Stomach smooth muscle (tissue), 2 donors: ENCODE measurements around the gene SMC1B.

Experiments used
- H3K27ac ChIP-seq: one replicate; pipeline ENCODE4 v1.7.0; 2013; ENCODE audit warnings: mild to moderate bottlenecking, low read length, inconsistent platforms
- H3K27me3 ChIP-seq, 2 donors: one replicate each; pipeline ENCODE4 v1.7.0; 2013; ENCODE audit warnings: low read length in 2 of 2; ENCODE audit not compliant: insufficient read depth in 2 of 2, control insufficient read depth in 1 of 2
- H3K36me3 ChIP-seq, 2 donors: one replicate each; pipeline ENCODE4 v1.7.0; 2013; ENCODE audit warnings: low read length in 2 of 2; ENCODE audit not compliant: control insufficient read depth in 2 of 2, insufficient read depth in 2 of 2
- H3K4me1 ChIP-seq: one replicate; pipeline ENCODE4 v1.7.0; 2013; ENCODE audit warnings: low read length; ENCODE audit not compliant: control insufficient read depth, insufficient read depth
- H3K4me3 ChIP-seq, 2 donors: one replicate each; pipeline ENCODE4 v1.7.0; 2013; ENCODE audit warnings: low read length in 2 of 2
- H3K9ac ChIP-seq, 2 donors: one replicate each; pipeline ENCODE4 v1.7.0; 2013; ENCODE audit warnings: low read length in 2 of 2, mild to moderate bottlenecking in 1 of 2
- H3K9me3 ChIP-seq, 2 donors: one replicate each; pipeline ENCODE4 v1.7.0; 2013; ENCODE audit warnings: low read length in 2 of 2; ENCODE audit not compliant: control insufficient read depth in 2 of 2
- donor health status: healthy.
- donor health status: Pancreatic carcinoma.

The SMC1B gene

DNA sequence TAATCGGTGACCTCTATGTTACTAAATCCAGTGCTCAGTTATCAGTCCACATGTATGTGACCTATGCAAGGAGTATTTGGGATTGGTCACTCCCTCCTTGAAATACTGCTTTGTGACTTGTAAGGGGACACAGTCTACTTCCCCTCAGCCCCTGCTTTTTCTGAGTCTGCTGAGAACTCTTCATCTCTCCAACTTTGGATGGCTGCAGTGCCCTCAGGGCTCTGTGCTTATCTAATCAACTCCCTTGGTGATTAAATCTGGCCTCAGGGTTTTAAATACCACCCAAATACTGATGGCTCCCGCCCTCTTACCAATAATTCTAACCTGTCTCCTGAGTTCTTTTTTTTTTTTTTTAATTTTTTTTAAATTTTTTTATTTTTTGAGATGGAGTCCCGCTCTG is 63.5 kb downstream of the SMC1B start:
- Histone ChIP-seq H3K27ac (no peak overlapping the region), H3K36me3 (peaks cover under 1 to 4% of the 10 kb centered on the region in 2 donors), H3K4me1 (no peaks in the 10 kb centered on the region), H3K9me3 (no peaks in the 10 kb centered on the region), H3K9ac (no peak overlapping the region), H3K4me3 (no peak overlapping the region), H3K27me3 (no peaks in the 10 kb centered on the region)

DNA sequence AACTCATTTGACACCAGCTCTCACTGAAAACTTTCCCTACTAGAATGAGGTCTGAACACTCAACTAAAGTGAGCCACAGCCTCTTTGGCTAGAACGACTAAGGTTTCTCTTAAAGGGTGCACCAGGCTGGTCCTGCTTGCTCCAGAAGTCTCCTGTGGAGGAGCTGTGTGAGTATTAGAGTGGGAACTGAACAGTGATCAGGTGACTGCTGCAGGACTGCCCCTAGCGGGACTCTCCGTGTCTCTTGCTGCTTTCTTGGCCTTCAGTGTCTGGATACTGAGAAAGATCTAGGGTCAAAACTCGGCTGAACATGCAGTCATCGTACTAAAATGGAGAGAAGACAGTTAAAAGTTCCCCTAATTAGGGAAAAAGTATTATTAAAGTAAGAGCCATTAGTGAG is 69.1 kb downstream of the SMC1B start:
- H3K4me1 ChIP-seq, result no peaks in the 10 kb centered on the region
- no peaks in the 10 kb centered on the region for H3K27me3 ChIP-seq
- peaks cover 15 to 30% of the 10 kb centered on the region in 2 donors for H3K36me3 ChIP-seq
- H3K9me3 ChIP-seq, result no peaks in the 10 kb centered on the region
- H3K9ac ChIP-seq, result no peak overlapping the region
- no peak overlapping the region for H3K27ac ChIP-seq
- H3K4me3 ChIP-seq, result no peak overlapping the region

DNA sequence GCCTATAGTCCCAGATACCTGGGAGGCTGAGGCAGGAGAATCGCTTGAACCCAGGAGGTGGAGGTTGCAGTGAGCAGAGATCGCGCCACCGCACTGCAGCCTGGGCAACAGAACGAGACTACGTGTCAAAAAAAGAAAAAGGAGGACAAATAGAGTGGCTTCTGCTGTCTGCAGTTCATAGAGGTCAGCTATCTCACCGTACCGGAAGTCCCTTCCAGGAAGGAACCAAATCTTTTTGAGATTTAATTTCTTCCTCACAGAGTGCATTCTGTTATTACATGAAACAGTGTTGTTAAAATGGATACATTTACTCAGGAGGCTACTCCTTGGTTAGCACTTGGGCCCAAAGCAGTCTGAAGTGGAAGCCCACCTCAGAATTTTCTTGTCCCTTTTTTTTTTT is 70.3 kb downstream of the SMC1B start:
- Histone ChIP-seq H3K27me3 (no peaks in the 10 kb centered on the region), H3K27ac (no peak overlapping the region), H3K36me3 (peaks cover 19 to 34% of the 10 kb centered on the region in 2 donors), H3K9me3 (no peaks in the 10 kb centered on the region), H3K9ac (no peak overlapping the region), H3K4me3 (no peak overlapping the region), H3K4me1 (no peaks in the 10 kb centered on the region)

DNA sequence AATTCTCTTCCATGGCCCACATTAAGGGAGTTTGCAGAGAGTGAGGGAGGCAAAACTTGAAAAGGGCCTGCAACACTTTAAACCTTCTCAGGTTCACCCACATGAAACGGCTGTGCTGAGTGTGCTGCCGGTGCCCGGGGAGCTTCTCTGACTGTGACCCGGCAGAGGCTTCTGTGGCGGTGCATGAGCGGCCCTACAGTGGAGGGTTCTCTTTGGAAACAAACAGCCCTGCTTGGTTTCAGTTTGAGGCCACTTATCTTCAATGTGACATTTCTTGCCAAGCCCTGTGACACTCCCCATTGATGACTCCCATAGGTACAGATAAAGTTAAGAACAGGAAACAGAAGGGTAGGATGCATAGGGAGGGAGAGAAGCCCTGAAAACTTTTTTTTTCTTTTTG is 71.9 kb downstream of the SMC1B start:
- peaks cover 19 to 33% of the 10 kb centered on the region in 2 donors for H3K36me3 ChIP-seq

DNA sequence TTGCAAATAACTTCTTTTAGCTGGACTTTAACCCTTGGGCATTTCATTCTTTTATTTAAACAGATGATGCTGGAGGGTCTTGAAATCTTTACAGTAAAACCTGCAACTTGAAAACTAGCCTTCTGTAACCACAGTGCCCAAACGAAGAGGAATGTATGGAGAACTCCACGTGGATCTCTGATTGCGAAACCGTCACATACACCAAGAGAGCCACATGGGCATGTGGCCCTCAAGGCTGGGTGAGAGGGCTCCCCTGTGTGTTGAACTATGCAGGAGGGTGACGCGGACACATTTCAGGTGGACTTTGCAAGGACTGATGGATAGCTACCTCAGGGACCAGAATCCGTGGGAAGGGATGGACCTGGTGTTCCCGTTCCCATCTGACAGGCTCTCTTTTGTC is 73.1 kb downstream of the SMC1B start:
- H3K9me3 ChIP-seq, result no peaks in the 10 kb centered on the region
- no peak overlapping the region for H3K27ac ChIP-seq
- H3K9ac ChIP-seq, result no peak overlapping the region
- H3K4me1 ChIP-seq, result peaks cover 19% of the 10 kb centered on the region
- no peaks in the 10 kb centered on the region for H3K27me3 ChIP-seq
- peaks cover 26 to 35% of the 10 kb centered on the region in 2 donors for H3K36me3 ChIP-seq
- no peak overlapping the region for H3K4me3 ChIP-seq

More for the DNA sequence above, 71.9 kb downstream of the SMC1B start:
- no peaks in the 10 kb centered on the region for H3K9me3 ChIP-seq
- no peak overlapping the region for H3K4me3 ChIP-seq
- no peak overlapping the region for H3K27ac ChIP-seq
- no peak overlapping the region for H3K9ac ChIP-seq
- no peaks in the 10 kb centered on the region for H3K27me3 ChIP-seq
- peaks cover 12% of the 10 kb centered on the region for H3K4me1 ChIP-seq

DNA sequence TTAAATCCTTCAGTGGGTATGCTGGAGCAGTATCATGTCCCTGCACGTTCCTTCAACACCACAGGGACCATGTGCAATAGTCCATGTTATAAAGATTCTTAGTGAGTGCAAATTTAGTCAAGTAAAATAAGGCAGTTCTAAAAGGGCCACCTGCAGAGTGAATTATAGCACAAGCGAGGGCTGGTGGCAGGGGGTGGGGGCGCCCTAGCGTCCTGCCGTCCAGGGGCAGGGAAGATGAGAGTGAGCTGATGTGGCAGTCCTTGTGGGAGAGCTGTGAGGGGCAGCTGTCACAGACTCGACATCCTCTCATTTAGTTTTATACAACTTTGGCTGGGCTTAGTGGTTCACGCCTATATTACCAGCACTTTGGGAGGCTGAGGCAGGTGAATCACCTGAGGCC is 74.6 kb downstream of the SMC1B start:
- peaks cover 31 to 44% of the 10 kb centered on the region in 2 donors for H3K36me3 ChIP-seq
- no peak overlapping the region for H3K4me3 ChIP-seq
- H3K27me3 ChIP-seq, result no peaks in the 10 kb centered on the region
- H3K9ac ChIP-seq, result no peak overlapping the region
- H3K4me1 ChIP-seq, result peaks cover 19% of the 10 kb centered on the region
- no peak overlapping the region for H3K27ac ChIP-seq
- no peaks in the 10 kb centered on the region for H3K9me3 ChIP-seq

DNA sequence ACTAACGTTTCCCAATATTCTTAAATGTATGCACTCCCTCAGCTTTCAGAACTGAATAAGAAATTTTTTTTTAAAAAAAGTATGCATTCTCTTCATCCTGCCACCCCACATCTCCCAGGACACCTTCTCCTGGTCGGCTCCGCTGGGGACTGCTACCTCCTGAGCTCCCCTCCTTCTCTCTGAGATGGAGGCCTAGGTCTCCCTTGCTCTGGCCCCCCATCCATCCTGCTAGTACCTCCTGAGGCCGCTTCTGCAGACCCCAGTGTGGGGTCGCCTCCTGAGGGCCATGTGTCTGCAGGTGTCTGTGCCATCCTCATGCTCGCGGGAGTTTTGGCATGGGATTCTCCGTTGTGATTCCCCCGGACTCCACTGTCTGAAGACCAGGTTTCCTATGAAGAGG is 75.9 kb downstream of the SMC1B start:
- Histone ChIP-seq H3K4me3 (no peak overlapping the region), H3K27me3 (no peaks in the 10 kb centered on the region), H3K9me3 (no peaks in the 10 kb centered on the region), H3K4me1 (peaks cover 19% of the 10 kb centered on the region), H3K9ac (no peak overlapping the region), H3K36me3 (peaks cover 31 to 44% of the 10 kb centered on the region in 2 donors), H3K27ac (peak overlapping the region; percentile 77)

DNA sequence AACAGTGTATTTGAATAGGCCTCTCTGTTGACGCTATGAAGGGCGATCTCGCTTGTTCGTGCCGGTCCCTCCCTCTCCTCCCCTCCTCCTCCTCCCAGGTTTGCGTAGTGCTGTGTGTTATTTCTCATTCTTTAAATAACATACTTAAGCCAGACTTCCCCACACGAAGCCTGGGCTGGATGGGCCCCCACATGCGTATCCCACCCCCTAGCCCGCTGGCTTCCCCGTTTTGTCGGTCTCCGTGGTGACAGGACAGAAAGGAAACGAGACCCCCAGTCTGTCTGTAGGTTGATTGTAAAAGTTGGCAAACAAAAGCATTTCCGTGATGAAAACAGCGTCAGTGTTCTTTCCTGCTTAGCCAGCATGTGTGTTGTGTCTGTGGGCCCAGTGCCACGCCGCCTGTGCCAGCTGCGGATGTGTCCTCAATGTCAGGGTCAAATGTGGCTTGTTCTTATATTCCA is 76.4 kb downstream of the SMC1B start:
- Histone ChIP-seq H3K27ac (peak overlapping the region; percentile 77), H3K9me3 (no peaks in the 10 kb centered on the region), H3K4me1 (peaks cover 19% of the 10 kb centered on the region), H3K9ac (peak overlapping the region; percentile 35 to 55), H3K4me3 (peak overlapping the region; percentile 0 to 61), H3K36me3 (peaks cover 31 to 45% of the 10 kb centered on the region in 2 donors), H3K27me3 (no peaks in the 10 kb centered on the region)

DNA sequence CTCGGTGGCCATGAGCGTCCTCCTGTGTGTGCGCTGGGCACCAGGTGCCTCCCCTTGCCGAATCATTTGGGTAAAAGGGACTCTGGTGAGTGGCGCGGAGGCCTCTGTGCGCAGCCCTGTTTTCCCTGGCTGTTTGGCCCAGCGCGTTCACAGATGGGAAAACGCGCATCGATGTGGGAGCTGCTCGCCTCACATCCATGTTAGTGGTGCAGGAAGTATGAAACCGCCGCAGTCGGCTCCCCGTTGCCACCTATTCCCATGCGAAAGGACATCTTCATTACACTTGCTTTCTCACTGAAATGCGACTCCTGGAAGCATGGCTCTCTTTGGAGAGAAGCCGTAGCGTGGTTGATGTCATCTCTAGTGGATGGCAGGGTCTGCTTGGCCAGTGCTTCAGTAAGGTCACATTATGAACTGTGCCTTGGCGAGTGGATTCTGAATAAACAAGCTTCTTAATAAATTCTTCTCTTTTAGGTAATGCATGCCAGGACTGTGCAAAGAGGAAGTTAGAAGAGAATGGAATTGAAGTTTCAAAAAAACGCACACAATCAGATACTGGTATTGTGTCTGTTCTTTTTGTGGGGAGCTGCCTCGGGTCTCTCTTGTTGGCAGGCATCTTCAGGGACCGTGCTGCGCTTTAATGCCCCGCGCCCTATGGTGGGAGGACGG is 77.4 kb downstream of the SMC1B start:
- peak overlapping the region; percentile 77 for H3K27ac ChIP-seq
- no peak overlapping the region for H3K9ac ChIP-seq
- no peak overlapping the region for H3K4me3 ChIP-seq
- no peaks in the 10 kb centered on the region for H3K27me3 ChIP-seq
- H3K9me3 ChIP-seq, result no peaks in the 10 kb centered on the region
- H3K36me3 ChIP-seq, result peaks cover 28 to 41% of the 10 kb centered on the region in 2 donors
- peaks cover 19% of the 10 kb centered on the region for H3K4me1 ChIP-seq

DNA sequence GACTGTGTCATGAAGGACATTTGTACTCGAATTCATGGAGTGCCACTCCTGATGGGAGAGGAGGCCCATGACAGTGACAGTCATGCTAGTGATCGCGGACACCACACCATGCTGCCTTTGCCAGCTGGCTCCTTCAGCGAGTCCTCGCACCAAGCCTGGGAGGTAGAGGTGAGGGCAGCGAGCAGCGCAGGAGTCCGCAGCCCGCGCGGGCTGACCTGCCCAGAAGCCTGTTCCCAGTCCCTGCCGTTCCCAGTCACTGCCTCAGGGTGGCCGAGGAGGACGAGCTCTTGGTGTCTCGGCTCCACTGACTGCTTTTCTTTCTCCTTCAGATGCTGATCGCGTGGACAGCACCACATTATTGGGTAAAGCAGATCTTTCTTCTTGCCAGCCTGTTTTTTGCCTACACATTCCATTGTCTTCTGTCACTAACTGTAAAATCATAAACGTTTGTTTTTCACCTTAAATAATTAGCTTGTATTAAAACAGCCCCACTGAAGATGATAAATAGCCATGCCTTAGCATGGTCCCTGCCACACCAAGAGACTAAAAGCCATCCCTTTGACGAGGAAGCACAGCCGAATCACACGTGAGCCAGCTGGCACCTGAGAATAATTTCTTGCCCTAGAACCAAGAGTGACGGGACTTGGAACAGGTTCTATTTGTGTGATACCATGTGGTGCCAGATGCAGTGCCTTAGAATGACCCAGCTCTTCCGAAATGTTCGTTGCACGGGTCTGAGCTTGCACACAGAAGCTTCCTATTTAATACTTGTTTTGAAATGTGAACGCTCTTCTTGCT is 78.2 kb downstream of the SMC1B start:
- H3K27ac ChIP-seq, result no peak overlapping the region
- H3K9me3 ChIP-seq, result no peaks in the 10 kb centered on the region
- peaks cover 31 to 44% of the 10 kb centered on the region in 2 donors for H3K36me3 ChIP-seq
- H3K9ac ChIP-seq, result no peak overlapping the region
- no peaks in the 10 kb centered on the region for H3K27me3 ChIP-seq
- H3K4me1 ChIP-seq, result peaks cover 19% of the 10 kb centered on the region
- no peak overlapping the region for H3K4me3 ChIP-seq

DNA sequence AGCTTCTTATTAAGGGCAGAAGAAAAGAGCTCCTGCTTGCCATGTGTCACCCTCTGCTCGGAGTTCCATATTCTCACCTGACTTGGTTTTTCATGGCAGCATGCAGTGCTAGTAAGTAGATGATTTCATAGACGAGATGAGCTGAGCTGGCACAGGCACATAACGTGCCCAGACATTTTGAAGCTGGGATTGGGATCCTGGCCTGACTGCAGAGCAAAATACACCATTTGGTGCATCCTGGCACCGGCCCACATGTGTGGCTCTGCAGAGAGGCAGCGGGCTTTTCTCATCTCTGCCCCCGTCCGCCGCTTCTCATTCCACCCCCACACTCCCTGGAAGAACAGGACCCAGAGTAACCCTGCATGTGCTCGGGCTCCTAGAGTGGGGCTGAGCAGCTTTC is 78.9 kb downstream of the SMC1B start:
- H3K9ac ChIP-seq, result no peak overlapping the region
- no peak overlapping the region for H3K4me3 ChIP-seq
- peaks cover 32 to 39% of the 10 kb centered on the region in 2 donors for H3K36me3 ChIP-seq
- no peak overlapping the region for H3K27ac ChIP-seq
- H3K9me3 ChIP-seq, result no peaks in the 10 kb centered on the region
- H3K4me1 ChIP-seq, result peaks cover 22% of the 10 kb centered on the region
- no peaks in the 10 kb centered on the region for H3K27me3 ChIP-seq
